Measurements from ENCODE around the gene PYCR2.

The PYCR2 gene

DNA sequence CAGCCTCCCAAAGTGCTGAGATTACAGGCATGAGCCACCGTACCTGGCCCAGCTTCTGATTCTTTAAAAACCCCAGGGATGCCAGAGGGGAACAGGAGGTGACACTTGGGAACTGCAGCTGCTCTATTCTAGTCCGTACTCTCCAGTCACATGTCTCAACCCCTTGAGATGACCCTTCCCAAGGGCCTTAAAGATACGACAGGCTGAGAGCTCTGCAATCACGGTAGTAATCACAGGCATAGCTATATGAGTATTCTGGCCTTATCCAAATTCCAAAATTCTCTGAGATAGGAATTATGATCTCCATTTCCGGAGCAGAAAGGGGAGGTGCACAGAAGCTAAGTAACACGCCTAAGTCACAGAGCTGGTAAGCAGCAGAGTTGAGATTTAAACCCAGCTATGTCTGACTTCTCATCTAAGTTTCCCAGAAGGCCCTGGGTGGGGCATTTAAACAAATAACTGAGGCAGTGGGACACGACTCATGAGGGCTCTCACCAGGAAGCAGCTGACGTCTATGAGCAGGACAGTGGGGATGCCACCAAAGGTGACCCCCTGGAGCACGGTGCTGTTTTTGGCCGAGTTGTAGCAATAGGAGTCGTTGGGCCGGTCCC, 47.0 kb downstream of the PYCR2 start:
- DNase-seq (ENCODE audit: low spot score): no peak

DNA sequence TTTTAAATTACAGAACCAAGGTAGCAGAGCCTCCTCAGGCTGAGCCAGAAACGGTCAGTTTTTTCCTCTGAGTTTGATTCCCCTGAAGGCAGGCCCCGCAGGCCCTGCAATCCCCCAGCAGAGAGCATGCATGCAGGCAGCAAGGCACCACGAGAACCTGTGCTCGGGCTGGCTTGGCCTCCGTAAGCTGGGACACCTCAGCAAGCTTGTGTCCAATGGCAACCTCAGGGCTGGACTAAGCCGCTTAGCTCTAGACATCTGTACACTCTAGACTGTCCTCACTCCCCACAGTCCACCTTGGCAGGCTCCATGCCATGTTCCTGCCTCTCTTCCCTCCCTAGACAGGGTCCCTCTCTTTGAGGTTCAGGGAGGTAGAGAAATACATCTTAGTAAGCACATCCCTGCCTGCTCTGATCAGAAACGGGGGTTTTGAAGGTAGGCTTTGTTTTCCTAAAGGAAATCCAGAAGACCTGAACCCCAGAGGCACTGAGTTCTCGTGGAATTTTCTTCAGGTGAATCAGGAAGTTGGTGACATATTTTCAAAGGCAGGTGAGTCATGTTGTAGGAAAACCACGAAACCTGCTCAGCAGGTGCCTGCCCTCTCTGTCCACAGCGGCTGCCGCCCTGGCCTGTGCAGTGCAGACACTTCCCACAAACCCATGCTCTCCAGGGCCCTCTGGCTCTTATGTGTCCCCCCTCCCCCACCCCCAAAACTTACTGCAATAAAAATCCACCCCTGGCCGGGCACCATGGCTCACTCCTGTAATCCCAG, 48.8 kb downstream of the PYCR2 start:
- DNase-seq (ENCODE audit: low spot score): no peak

DNA sequence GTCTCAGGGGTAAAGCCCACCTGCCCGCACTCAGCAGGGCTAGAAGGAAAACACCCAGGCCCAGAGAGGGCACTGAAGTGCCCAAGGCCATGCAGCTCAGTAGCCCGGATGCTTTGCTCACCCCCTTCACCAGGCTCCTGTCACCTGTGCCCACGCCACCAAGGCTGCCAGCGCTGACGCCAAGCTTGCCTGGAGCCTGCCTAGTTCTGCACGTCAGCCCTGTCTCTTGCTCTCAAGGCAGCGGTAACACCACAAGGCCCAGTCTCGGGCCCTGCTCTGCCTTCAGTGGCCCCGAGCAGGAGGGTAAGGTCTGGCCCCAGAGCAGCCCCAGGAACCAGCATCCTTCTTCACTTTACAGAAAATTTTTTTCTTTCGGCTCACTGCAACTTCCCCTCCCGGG, 49.6 kb downstream of the PYCR2 start:
- DNase-seq (ENCODE audit: low spot score): no peak

DNA sequence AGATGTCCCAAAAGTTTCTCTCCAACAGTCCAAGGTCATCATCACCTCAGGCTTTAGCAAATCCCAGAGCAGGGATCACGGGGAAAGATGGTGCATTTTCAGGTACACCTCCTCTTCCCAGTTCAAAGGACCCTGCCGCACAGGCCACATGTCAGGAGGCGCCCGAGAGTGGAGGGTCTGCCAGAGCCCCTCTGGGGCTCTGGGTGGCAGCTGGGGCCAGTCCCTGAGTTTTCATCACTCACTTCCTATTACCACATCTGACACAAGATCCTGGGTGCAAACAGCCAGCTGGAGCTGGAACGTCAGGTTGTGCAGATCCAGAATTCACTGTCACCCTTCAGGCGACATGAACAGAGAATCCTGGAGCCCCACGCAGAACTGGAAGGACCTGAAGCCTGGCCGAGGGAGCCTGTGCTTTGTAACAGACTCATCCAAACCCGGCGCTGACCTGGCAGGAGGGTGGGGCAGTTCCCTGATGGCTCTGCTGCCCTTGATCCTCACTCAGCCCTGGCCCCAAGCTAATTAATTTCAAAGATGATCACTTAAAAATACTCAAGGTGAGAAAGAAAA, 50.7 kb downstream of the PYCR2 start:
- DNase-seq (ENCODE audit: low spot score): no peak

DNA sequence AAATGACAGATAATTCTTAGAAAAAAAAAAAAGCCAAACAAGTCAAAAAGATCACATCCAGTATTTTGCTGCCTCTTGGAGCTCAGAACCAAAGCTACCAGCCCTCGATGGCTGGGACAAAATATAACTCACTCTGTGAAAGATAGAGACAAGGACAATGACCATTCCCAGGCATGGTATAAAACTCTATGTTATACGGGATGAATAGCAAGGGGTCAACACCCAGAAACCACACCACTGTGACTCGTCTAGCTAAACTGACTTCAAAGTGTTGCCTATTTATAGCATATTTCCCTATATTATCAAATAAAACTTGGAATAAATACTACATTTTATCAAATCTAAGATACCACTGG, 52.0 kb downstream of the PYCR2 start:
- DNase-seq (ENCODE audit: low spot score): no peak

DNA sequence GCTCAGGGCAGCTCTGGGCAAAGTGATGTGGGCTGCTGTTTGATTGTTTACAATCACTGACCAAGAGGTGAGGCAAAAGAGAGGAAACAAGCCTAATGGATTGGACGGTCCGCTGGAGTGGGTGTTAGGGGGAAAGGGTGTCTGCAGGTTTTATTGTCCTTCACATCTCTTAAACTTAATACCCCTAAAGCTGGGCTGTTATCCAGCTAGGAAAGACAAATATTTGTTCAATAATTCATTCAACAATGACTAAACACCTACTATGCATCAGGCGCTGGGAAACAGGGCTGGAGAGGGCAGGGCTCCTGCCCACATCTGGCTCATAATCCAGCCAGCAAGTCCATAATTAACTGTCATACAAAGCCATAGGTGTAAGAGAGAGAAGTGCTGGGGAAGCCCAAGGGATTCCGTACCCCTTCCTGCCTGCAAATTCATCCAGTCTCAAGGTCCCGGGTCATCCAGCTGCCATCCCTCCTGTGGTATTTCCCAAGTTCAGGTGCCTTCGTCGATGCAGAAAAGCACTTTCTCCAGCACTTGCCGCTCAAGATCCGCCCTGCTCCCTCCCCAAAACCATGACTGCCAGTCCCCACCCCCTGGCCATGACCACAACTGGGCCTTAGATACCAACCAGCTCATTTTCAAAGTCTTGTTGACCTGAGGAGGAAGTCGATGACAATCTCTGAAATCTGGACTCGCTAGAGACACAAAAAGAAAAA, 52.5 kb downstream of the PYCR2 start:
- no peak for DNase-seq (ENCODE audit: low spot score)

DNA sequence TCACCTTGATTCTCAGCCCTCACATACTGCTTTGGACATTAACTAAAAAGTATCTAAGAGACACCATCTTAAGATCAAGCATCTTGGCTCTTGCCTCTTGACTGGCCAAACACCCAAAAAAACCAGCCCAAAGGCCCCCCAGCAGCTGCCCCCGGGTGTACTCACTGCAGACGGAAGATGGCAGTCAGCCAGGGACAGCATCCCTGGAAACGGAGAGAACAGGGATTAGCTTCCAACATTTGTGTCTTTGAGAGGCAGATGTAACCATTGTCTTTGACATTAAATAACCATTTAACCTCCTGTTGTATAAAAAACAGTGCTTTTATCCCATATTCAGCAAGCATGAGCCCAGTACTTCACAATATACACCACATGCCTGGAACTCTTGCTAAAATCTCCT, 53.1 kb downstream of the PYCR2 start:
- DNase-seq (ENCODE audit: low spot score): no peak

All from AG08395 (cell line).